GM23338 (cell line): Measurements from ENCODE around the gene SYCP2. TPM values are rescaled to one million over a fixed set of nuclear protein-coding genes. Genes with fewer than 3 reads are reported as not detected.

Experiments
- ATAC-seq: fragments of 200-7000 bp; cut with Tn5 transposase; 3 replicates; pipeline ENCODE4 v1.9.1; 2020
- DNase-seq: peaks from one replicate; pipeline ENCODE4 v3.0.0-alpha.2; 2015; ENCODE audit warnings: low spot score
- H2AFZ ChIP-seq: fragments of 200-600 bp; sonication (generic); 2 replicates; pipeline ENCODE4 v1.8.0; 2016; ENCODE audit warnings: antibody characterized with exemption, mild to moderate bottlenecking, moderate library complexity
- H3F3A ChIP-seq: fragments of 200-600 bp; sonication (generic); replicated peaks from 2 replicates; pipeline ENCODE4 v1.8.0; 2017; ENCODE audit warnings: antibody characterized with exemption, mixed run types, low read depth
- H3K27ac ChIP-seq: fragments of 200-600 bp; sonication (generic); 2 replicates; pipeline ENCODE4 v1.6.1; 2016; ENCODE audit warnings: low read depth
- H3K27me3 ChIP-seq: fragments of 200-600 bp; sonication (generic); 2 replicates; pipeline ENCODE4 v1.8.0; 2016; ENCODE audit warnings: mild to moderate bottlenecking, mixed run types, moderate library complexity; ENCODE audit not compliant: insufficient read depth
- H3K36me3 ChIP-seq: fragments of 200-600 bp; sonication (generic); 2 replicates; pipeline ENCODE4 v1.8.0; 2016; ENCODE audit warnings: mild to moderate bottlenecking; ENCODE audit not compliant: insufficient read depth
- H3K4me1 ChIP-seq: fragments of 200-600 bp; sonication (generic); 2 replicates; pipeline ENCODE4 v1.8.0; 2016; ENCODE audit warnings: mild to moderate bottlenecking, moderate library complexity; ENCODE audit not compliant: insufficient read depth
- H3K4me2 ChIP-seq: fragments of 200-600 bp; sonication (generic); 2 replicates; pipeline ENCODE4 v1.7.1; 2017; ENCODE audit warnings: mixed run types
- H3K4me3 ChIP-seq: fragments of 200-600 bp; sonication (generic); 2 replicates; pipeline ENCODE4 v1.6.1; 2016; ENCODE audit warnings: mixed run types
- H3K79me2 ChIP-seq: fragments of 200-600 bp; sonication (generic); replicated peaks from 2 replicates; pipeline ENCODE4 v1.8.0; 2017; ENCODE audit warnings: mild to moderate bottlenecking; ENCODE audit not compliant: insufficient read depth
- H3K9me2 ChIP-seq: fragments of 200-600 bp; sonication (generic); 2 replicates; pipeline ENCODE4 v1.8.0; 2017; ENCODE audit not compliant: insufficient read depth
- H4K20me1 ChIP-seq: fragments of 200-600 bp; sonication (generic); replicated peaks from 2 replicates; pipeline ENCODE4 v1.8.0; 2017; ENCODE audit warnings: mild to moderate bottlenecking; ENCODE audit not compliant: insufficient read depth
- H3K27ac Mint-ChIP-seq: 2 replicates; pipeline ENCODE4 v1.8.0; 2020; ENCODE audit warnings: inconsistent platforms, mild to moderate bottlenecking, moderate library complexity, mixed read lengths
- H3K27me3 Mint-ChIP-seq: 3 replicates; pipeline ENCODE4 v1.8.0; 2022; ENCODE audit warnings: low read depth, mild to moderate bottlenecking, moderate library complexity, mixed read lengths, inconsistent platforms; ENCODE audit not compliant: insufficient read depth, poor library complexity
- H3K36me3 Mint-ChIP-seq: 3 replicates; pipeline ENCODE4 v1.8.0; 2021; ENCODE audit warnings: low read depth, mild to moderate bottlenecking, inconsistent platforms, moderate library complexity, mixed read lengths
- H3K4me1 Mint-ChIP-seq: 3 replicates; pipeline ENCODE4 v1.8.0; 2020; ENCODE audit warnings: mild to moderate bottlenecking, inconsistent platforms, mixed read lengths
- H3K4me3 Mint-ChIP-seq: 3 replicates; pipeline ENCODE4 v1.8.0; 2021; ENCODE audit warnings: moderate library complexity, mild to moderate bottlenecking, inconsistent platforms, mixed read lengths
- H3K9me3 Mint-ChIP-seq: 3 replicates; pipeline ENCODE4 v1.8.0; 2020; ENCODE audit warnings: moderate library complexity, mild to moderate bottlenecking, inconsistent platforms, mixed read lengths
- CREB1 ChIP-seq: fragments of 250-450 bp; sonication (Bioruptor Pico); IDR thresholded peaks from 2 replicates; pipeline ENCODE4 v1.5.0; 2020; ENCODE audit warnings: low read depth, mild to moderate bottlenecking, moderate library complexity
- JUNB ChIP-seq: IDR thresholded peaks from one replicate; pipeline ENCODE4 v1.6.1; 2016; ENCODE audit warnings: antibody characterized with exemption; ENCODE audit not compliant: unreplicated experiment
- NANOG ChIP-seq: IDR thresholded peaks from 2 replicates; pipeline ENCODE4 v1.6.1; 2016; ENCODE audit warnings: antibody characterized with exemption, borderline replicate concordance
- POLR2AphosphoS5 ChIP-seq: IDR thresholded peaks from 2 replicates; pipeline ENCODE4 v1.6.1; 2016; ENCODE audit warnings: antibody characterized with exemption, low read depth
- ZNF114 ChIP-seq: fragments of 250-450 bp; sonication (Bioruptor Pico); IDR thresholded peaks from 2 replicates; pipeline ENCODE4 v1.5.0; 2020; ENCODE audit warnings: mild to moderate bottlenecking, moderate library complexity
- ZNF462 ChIP-seq: fragments of 250-450 bp; sonication (Bioruptor Pico); IDR thresholded peaks from 2 replicates; pipeline ENCODE4 v1.5.0; 2020; ENCODE audit warnings: mild to moderate bottlenecking, moderate library complexity
- polyA plus RNA-seq: library from polyadenylated mRNA; unstranded; fragments of >200 nt; fragmentation: Nextera tagmentation; extraction: Ambion mirVana; gene quantifications from 2 replicates; pipeline ENCODE4 v1.2.1, GENCODE V29; 2016
- total RNA-seq: library from RNA; depleted of rRNA; stranded (reverse); fragments of >200 nt; shearing (Covaris generic); gene quantifications from 2 replicates; pipeline ENCODE4 v1.2.3, GENCODE V29; 2014

Gene SYCP2
- total and polyA plus RNA-seq, 2 experiments from 2014 or later, result 0.50 to 2.1 TPM

GRCh38 chr20:59829786-59830664, 103.4 kb downstream of the SYCP2 start (continued):
- no peak for TF ChIP-seq ZNF462 (CRISPR knock-in tag)

DNA sequence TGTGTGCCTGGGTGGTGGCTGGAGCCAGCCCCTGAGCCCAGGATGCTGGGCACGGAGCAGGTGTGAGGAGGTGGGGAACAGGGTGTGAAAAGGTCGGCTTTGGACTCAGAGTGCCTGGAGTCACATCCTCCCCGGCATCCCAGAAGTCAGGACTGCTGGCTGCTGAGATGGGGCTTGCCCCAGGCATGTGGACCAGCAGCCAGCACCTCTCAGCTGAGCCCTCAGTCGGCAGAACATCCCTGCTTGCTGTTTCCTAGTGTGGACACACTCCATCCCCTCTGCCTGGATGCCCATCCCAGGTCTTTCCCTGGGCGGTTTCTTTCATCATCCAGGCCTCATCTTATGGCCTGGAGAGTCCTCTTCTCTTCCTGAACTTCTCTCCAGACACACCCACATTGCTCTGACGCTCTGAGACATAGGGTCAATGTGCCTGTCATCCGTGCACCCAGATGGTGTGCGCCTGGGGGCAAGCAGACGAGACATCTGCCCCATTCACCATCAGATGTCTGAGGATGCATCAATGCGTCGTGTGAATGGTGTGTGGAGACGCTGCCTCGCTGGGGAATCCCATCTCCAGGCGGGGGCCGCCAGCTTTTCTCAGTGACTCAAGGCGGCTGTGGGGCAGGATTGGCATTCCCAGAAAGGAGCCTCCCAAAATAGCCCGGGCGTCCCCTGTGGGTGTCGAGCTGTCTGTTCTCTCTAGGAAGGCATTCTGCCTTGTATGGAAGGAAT, 104.2 kb downstream of the SYCP2 start:
- no peaks in the 10 kb centered on the region; the same call in 2 of the 3 replicates for H3K36me3 Mint-ChIP-seq
- Histone ChIP-seq H3F3A (no peaks in the 10 kb centered on the region), H3K4me1 (no peaks in the 10 kb centered on the region), H3K27me3 (no peaks in the 10 kb centered on the region), H3K27ac (no peak overlapping the region), H2AFZ (no peak overlapping the region), H3K9me2 (no peaks in the 10 kb centered on the region), H3K79me2 (no peaks in the 10 kb centered on the region), H3K36me3 (no peaks in the 10 kb centered on the region), H3K4me2 (no peak overlapping the region), H3K4me3 (no peak overlapping the region), H4K20me1 (no peaks in the 10 kb centered on the region)
- no peaks in the 10 kb centered on the region; the same call in 2 of the 3 replicates for H3K9me3 Mint-ChIP-seq
- DNase-seq (no peak), ATAC-seq (no peak)
- no peak overlapping the region for H3K4me3 Mint-ChIP-seq
- peaks cover 22% of the 10 kb centered on the region for H3K27me3 Mint-ChIP-seq
- no peak overlapping the region for H3K27ac Mint-ChIP-seq
- H3K4me1 Mint-ChIP-seq, result peaks cover 6% of the 10 kb centered on the region
- TF ChIP-seq POLR2AphosphoS5 (no peak), NANOG (no peak), ZNF462 (CRISPR knock-in tag) (no peak), CREB1 (no peak), JUNB (no peak), ZNF114 (CRISPR knock-in tag) (no peak)
